Activated T-cell treated with anti-CD3 and anti-CD28 coated beads for 48 hours (primary cell): ENCODE measurements around the gene FAM53B.

Experiments
- DNase-seq: peaks from one replicate; pipeline ENCODE4 v3.0.0-alpha.2; 2020; ENCODE audit warnings: low read depth

Gene FAM53B

GRCh38 chr10:124609698-124610097 lies 134.5 kb downstream of the FAM53B start:
- DNase-seq = no peak

DNA sequence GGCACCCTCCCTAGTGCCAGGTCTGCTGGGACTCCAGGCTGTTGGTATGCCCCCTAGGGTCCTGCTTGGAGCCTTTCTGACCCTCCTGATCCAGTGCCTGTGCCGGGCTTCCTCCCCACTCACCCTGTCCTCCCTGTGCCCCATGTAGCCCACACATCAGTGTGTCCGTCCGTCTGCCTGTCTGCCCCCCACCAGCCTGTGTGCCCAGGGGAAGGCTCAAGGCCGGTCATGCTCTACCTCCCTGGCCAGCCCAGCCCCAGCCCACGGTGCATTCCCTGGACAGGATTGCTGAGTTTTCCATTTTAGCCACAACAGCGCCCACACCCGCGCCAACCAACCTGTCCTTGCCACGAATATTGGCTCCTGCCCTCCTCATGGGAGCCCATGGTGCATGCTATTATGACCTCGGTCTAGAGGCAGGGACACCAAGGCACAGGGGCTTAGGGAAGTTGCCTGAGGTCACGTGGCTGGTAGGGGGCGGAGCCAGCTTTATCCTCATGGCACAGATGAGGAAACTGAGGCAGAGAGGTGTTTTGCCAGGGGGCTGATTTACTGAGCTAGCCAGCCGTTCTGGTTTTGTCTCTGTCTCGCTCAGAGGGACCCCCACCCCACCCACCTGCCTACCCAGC lies 136.0 kb downstream of the FAM53B start:
- DNase-seq = no peak

- DNase-seq = no peak
Measured at GRCh38 chr10:124607693-124608092, 136.5 kb downstream of the FAM53B start.

DNA sequence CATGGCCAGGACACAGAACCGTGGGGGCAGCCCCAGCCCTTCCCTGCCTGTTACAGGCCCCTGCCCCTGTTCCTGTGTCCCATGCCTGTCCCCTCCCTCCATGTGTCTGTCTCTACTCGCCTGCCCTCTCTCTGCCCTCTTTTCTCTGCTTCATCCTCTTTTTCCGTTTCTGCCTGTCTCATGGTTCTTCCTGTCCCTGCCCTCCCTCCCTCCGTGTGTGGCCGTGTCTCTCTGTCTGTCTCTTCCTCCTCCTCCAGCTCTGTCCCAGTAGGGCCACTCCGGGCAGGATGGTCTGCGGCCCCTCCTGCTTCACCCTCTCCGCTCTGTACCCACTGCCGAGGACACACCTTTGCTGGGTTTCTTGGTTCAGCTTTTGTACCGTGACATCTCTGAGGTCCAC lies 137.4 kb downstream of the FAM53B start:
- no peak for DNase-seq

DNA sequence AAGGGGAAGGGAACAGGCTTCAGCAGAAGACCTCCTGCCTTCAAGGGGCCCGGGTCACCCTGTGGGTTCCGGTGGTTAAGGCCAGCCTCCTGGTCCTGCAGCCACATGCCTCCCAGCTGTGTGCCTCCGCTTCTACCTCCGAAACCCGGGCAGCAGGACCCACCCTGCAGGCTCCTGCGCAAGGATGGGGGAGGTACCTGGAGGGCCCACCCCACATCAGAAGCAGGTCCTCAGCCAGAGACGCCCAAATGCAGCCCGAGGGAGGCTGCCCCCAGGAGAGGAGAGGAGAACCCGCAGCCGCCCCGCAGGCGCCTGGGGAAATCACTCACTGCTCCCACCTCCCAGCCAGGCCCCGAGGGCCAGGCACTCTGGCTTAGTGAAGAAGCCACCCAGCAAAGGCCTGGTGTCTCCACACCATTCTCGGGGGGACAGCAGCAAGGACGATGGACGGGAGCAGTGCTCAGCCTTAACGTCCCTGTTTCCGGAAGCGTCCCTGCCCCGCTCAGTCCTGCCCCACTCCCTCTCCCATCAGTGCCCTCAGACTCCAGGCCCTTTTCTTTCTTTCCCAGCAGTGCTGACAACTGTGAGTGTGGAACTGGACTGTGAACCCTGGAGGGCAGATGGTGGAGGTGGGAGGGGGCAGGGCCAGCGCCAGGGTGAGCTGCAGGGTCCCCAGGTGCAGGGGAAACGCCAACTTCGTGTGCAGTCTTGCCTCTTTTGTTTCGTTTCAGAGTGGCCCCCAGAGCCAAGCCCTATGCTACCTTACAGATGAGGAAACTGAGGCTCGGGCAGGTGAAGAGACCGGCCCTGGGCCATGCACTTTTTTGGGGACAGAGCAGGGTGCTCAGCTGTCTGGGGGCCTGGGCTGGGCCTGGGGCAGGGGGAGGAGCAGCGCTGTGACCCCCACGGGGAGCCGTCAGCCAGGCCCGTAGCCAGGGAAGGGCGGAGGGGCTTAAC lies 138.0 kb downstream of the FAM53B start:
- no peak for DNase-seq

DNA sequence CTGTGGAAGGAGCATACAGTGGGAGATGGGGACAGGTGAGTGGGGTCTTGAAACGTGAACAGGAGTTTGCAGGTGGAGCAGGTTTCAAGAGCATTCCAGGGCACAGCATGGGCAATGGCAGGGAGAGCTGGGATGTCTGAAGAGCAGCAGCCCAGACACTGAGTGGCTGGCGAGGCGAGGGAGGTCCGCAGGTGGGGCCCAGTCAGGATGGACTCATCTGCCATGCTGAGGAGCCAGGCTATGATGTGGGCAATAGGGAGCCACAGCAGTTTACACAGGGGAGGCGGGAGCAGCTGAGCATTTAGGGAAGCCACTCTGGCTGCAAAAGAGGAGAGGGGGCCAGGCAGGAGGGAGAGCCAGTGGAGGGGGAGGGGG lies 138.7 kb downstream of the FAM53B start:
- no peak for DNase-seq

DNA sequence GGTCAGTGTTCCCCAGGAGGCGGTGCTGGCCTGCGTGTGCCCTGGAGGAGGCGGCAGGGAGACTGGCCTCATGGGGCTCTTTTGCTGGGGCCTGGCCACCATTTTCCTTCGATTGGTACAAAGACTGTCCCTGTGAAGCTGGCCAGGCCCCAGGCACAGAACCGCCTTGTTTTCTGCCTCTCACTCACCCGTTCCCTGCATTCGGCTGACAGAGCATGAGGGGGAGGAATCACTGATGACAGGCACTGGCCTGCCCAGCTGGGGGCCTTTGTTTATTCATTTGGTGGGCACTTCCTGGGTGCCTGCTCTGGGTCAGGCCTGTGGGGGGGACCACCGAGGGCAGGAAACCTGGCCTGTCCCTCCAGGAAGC lies 139.2 kb downstream of the FAM53B start:
- DNase-seq = no peak

GRCh38 chr10:124604214-124605000 lies 139.8 kb downstream of the FAM53B start:
- no peak for DNase-seq

DNA sequence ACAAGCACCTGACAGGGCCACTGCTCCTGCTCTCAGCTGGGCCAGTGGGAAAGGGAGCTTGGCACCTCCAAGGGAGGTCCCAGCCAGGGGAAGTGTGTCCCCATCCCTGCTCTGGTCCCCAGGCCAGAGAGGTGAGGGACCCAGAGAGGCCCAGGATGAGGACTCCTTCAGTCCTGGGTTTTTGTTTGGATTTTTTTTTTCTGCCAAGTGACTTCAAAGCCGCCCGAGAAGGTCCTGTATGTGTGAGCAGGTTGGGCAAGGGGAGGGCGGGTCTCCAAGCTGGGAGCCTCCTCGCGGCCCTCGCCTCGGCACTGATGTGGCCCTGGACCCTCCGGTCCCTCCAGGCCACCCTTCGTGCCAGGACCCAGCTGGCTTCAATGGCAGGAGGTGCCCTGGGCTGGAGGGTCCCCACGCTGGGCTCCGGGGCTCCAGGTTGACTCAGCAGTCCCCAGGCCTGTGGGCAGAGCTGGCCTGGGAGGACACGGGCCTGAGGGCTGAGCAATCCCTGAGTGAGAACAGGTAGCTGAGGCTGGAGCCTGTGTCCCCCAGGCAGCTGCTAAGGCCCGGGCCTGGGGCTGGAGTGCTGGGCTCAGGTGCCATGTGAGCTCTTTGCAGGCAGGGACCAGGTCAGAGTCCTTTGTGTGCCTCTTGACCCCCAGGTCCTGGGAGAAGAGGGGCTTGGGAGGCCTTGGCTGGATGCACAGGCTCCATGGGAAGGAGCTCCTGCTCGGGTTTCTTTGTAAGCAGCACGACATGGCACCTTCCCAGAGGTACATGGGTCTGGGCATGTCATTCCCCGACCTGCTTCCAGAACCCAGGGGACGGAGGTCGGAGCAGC lies 140.6 kb downstream of the FAM53B start:
- DNase-seq = no peak

- no peak for DNase-seq
Measured at GRCh38 chr10:124602646-124603365, 141.4 kb downstream of the FAM53B start.

- DNase-seq = no peak
Measured at GRCh38 chr10:124602121-124602561, 142.0 kb downstream of the FAM53B start.

GRCh38 chr10:124601431-124602120 lies 142.6 kb downstream of the FAM53B start:
- DNase-seq = no peak

DNA sequence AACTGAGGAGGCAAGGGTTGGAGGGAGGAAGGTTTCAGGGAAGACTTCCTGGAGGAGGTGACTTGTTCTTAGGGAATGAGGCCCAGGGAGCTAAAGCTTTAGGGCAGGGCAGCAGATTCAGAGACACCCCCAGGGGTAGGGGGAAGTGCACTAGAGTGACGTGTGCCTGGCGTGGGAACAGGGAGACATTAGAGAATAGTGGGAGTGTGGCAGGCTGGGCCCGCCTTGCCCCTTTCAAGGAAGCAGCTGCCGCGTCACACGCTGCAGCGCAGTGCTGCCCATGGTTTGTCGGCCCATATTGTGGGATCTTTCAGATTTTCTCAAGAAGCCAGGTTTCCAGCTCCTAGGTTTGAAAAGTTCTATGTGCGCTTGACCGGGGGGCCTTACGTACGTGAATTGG lies 143.2 kb downstream of the FAM53B start:
- DNase-seq = no peak

DNA sequence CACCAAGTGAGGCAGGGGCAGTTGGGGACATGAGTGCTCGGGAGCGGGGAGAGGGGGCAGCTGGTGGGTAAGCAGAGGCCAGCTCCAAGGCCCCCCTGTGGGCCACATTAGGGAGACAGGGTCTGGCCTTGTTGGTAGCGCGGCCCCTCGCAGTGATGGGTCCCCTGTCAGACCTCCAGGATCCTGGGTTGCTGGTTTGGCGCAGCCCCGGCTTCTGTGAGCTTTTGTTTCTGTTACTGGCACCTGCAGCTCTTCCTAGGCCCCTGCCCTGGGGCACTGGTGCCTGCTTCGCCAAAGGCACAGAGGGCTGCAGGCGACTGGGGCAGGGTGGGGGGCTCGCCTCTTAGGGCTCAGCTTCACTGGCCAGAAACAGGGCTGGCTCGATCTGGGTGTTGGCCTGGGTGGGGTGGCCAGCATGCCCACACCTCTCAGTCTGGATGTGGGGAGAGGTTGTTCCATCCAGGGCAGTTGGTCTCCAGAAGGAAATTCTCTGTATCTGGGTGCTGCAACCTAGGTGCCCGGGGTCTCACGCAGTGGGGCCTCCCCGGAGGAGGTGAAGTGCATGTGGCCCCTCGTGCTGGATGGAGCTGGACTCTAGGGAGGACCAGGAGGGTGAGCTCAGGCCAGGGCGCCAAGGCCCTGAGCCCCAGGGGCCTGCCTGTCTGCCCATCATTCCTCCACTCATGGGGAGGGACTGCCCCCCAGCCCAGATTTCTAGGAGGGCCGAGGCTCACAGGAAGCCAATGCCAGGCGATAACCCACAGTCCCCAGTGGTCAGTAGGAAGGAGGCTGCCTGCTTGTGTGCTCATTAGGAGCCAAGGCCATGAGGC lies 143.9 kb downstream of the FAM53B start:
- no peak for DNase-seq

- no peak for DNase-seq
Measured at GRCh38 chr10:124599588-124600050, 144.6 kb downstream of the FAM53B start.

DNA sequence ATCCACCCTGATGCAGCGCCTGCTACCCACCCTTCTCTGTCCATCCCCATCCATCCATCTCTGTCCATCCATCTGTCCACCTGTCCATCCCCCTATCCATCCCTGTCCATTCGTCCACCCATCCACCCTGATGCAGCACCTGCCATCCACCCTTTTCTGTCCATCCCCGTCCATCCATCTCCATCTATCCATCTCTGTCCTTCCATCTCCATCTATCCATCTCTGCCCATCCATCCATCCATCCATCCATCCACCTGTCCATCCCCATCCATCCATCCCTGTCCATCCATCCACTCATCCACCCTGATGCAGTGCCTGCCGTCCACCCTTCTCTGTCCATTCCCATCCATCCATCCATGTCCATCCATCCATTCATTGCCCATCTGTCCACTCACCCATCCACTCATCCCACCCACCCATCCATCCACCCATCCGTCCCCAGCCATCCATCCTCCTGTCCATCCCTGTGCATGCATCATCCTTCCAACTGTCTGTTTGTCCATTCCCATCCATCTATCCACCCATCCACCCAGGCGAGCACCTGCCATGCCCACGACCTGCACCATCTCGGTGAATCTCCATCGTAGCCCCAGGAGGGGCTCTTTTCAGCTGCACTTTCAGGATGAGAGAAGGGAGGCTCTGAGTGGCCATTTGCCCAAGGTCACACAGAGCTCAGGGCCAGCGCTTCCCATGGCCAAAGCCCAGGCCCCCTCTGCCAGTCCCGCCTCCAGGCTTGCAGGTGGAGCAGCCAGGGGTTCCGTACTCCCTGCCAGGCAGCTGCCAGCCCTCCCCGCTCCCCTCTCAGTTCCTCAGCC lies 145.2 kb downstream of the FAM53B start:
- DNase-seq = no peak

GRCh38 chr10:124598196-124598595 lies 146.0 kb downstream of the FAM53B start:
- no peak for DNase-seq

GRCh38 chr10:124597846-124598165 lies 146.4 kb downstream of the FAM53B start:
- DNase-seq = no peak
